Measurements from ENCODE around the gene FICD. TPM values are rescaled to one million over a fixed set of nuclear protein-coding genes. Genes with fewer than 3 reads are reported as not detected.

Gene FICD
- total RNA-seq, 1 experiment from 2014 or later, result 3.6 TPM

GRCh38 chr12:108562348-108563135 is 47.5 kb downstream of the FICD start, which contains the start of gene ISCU:
ISCU (plus strand) TSS chr12:108562596; CDS start chr12:108562623, 27 bp downstream.
- Histone ChIP-seq H3K4me3 (ENCODE audit: low read depth, low read length) (peak within 1 kb of the TSS; percentile 96), H3K4me1 (0 out of 2 replicates have a peak, but pooled peaks cover 3% of the 10 kb centered on the region), H3K27me3 (replicated peaks; ENCODE audit: control insufficient read depth, insufficient read depth, low read length) (no peaks in the 10 kb centered on the region), H3K36me3 (ENCODE audit: control insufficient read depth, insufficient read depth, low read length) (peaks cover 5% of the 10 kb centered on the region), H3K9me3 (no peaks in the 10 kb centered on the region)
- POLR2A ChIA-PET, result interaction anchor here (0.5 to 1.0 kb wide), 7 partner anchors 10 to 431 kb away, joined by 3 to 18 read pairs (median 4); no protein-coding TSS in a partner anchor
- Mint-ChIP-seq H3K27ac (ENCODE audit: unreplicated experiment) (peak within 1 kb of the TSS; percentile 99), H3K4me1 (ENCODE audit: low read depth, unreplicated experiment) (no peaks in the 10 kb centered on the region), H3K36me3 (ENCODE audit: insufficient read depth, unreplicated experiment) (peaks cover 31% of the 10 kb centered on the region), H3K9me3 (ENCODE audit: unreplicated experiment) (no peaks in the 10 kb centered on the region), H3K4me3 (ENCODE audit: unreplicated experiment) (peak within 1 kb of the TSS; percentile 96), H3K27me3 (ENCODE audit: insufficient read depth, unreplicated experiment) (no peaks in the 10 kb centered on the region)
- peak; percentile 96 to 99 for DNase-seq
- no peak for TF ChIP-seq CTCF (IDR thresholded peaks at IDR 0.05; ENCODE audit: insufficient read depth in 1 of 2, low read depth in 1 of 2, low read length in 1 of 2, severe bottlenecking in 1 of 2, unreplicated experiment in 1 of 2)
- no TSS peak for BruUV-seq (replicated peaks)
- intact Hi-C loops (cut with micrococcal nuclease; ENCODE audit: unreplicated experiment), result loop anchor here (1.0 to 2.0 kb wide), 2 partner anchors 56 to 168 kb away; partner anchors contain the start of gene CORO1C
- CTCF ChIA-PET, result interaction anchor here (0.6 to 1.2 kb wide), 5 partner anchors 51 to 242 kb away, joined by 3 to 8 read pairs (median 3); no protein-coding TSS in a partner anchor

- peak overlapping the region; percentile 96 for H3K4me3 ChIP-seq (ENCODE audit: low read depth, low read length)
- peak; percentile 70 to 94 for TF ChIP-seq CTCF (IDR thresholded peaks at IDR 0.05; ENCODE audit: insufficient read depth in 1 of 2, low read depth in 1 of 2, low read length in 1 of 2, severe bottlenecking in 1 of 2, unreplicated experiment in 1 of 2)
- H3K36me3 Mint-ChIP-seq (ENCODE audit: insufficient read depth, unreplicated experiment), result peaks cover 30% of the 10 kb centered on the region
- BruUV-seq (replicated peaks), result TSS peak; percentile 51
- H3K4me1 ChIP-seq, result 0 out of 2 replicates have a peak, but pooled peaks cover 3% of the 10 kb centered on the region
- no peaks in the 10 kb centered on the region for H3K27me3 Mint-ChIP-seq (ENCODE audit: insufficient read depth, unreplicated experiment)
- H3K27me3 ChIP-seq (replicated peaks; ENCODE audit: control insufficient read depth, insufficient read depth, low read length), result no peaks in the 10 kb centered on the region
- peaks cover 5% of the 10 kb centered on the region for H3K36me3 ChIP-seq (ENCODE audit: control insufficient read depth, insufficient read depth, low read length)
- intact Hi-C loops (cut with micrococcal nuclease; ENCODE audit: unreplicated experiment), result loop anchor here (1.0 to 2.0 kb wide), 2 partner anchors 55 to 168 kb away; partner anchors contain the start of gene CORO1C
- CTCF ChIA-PET, result interaction anchor here (0.6 to 1.1 kb wide), 2 partner anchors 241 to 352 kb away, joined by 3 read pairs; no protein-coding TSS in a partner anchor
- H3K4me3 Mint-ChIP-seq (ENCODE audit: unreplicated experiment), result peak overlapping the region; percentile 96
- no peaks in the 10 kb centered on the region for H3K4me1 Mint-ChIP-seq (ENCODE audit: low read depth, unreplicated experiment)
- peak; percentile 86 to 87 for DNase-seq
- POLR2A ChIA-PET, result interaction anchor here (0.6 to 0.9 kb wide), 2 partner anchors 56 to 169 kb away, joined by 3 to 18 read pairs; no protein-coding TSS in a partner anchor
- H3K9me3 ChIP-seq, result no peaks in the 10 kb centered on the region
- peak overlapping the region; percentile 99 for H3K27ac Mint-ChIP-seq (ENCODE audit: unreplicated experiment)
- H3K9me3 Mint-ChIP-seq (ENCODE audit: unreplicated experiment), result no peaks in the 10 kb centered on the region
These were observed 48.2 kb downstream of the FICD start for GRCh38 chr12:108563136-108563803.

- Histone ChIP-seq H3K4me1 (0 out of 2 replicates have a peak, but pooled peaks cover 3% of the 10 kb centered on the region), H3K36me3 (ENCODE audit: control insufficient read depth, insufficient read depth, low read length) (peaks cover 5% of the 10 kb centered on the region), H3K4me3 (ENCODE audit: low read depth, low read length) (no peak overlapping the region), H3K27me3 (replicated peaks; ENCODE audit: control insufficient read depth, insufficient read depth, low read length) (no peaks in the 10 kb centered on the region), H3K9me3 (no peaks in the 10 kb centered on the region)
- H3K4me1 Mint-ChIP-seq (ENCODE audit: low read depth, unreplicated experiment), result no peaks in the 10 kb centered on the region
- no TSS peak for BruUV-seq (replicated peaks)
- no peaks in the 10 kb centered on the region for H3K27me3 Mint-ChIP-seq (ENCODE audit: insufficient read depth, unreplicated experiment)
- no peak for DNase-seq
- H3K9me3 Mint-ChIP-seq (ENCODE audit: unreplicated experiment), result no peaks in the 10 kb centered on the region
- peak overlapping the region; percentile 96 for H3K4me3 Mint-ChIP-seq (ENCODE audit: unreplicated experiment)
- H3K36me3 Mint-ChIP-seq (ENCODE audit: insufficient read depth, unreplicated experiment), result peaks cover 32% of the 10 kb centered on the region
- H3K27ac Mint-ChIP-seq (ENCODE audit: unreplicated experiment), result no peak overlapping the region
- CTCF ChIA-PET, result interaction anchor here (0.5 to 0.6 kb wide), 2 partner anchors 352 to 678 kb away, joined by 3 read pairs; no protein-coding TSS in a partner anchor
- TF ChIP-seq CTCF (IDR thresholded peaks at IDR 0.05; ENCODE audit: insufficient read depth in 1 of 2, low read depth in 1 of 2, low read length in 1 of 2, severe bottlenecking in 1 of 2, unreplicated experiment in 1 of 2), result no peak
- POLR2A ChIA-PET, result no interaction called here
- intact Hi-C loops (cut with micrococcal nuclease; ENCODE audit: unreplicated experiment), result loop anchor here (1.0 to 2.0 kb wide), 2 partner anchors 55 to 167 kb away; partner anchors contain the start of gene CORO1C
These were observed 48.7 kb downstream of the FICD start for GRCh38 chr12:108563804-108564151.
